A549 (cell line): ENCODE data around the gene GTPBP1. TPM values are rescaled to one million over a fixed set of nuclear protein-coding genes. Genes with fewer than 3 reads are reported as not detected.

ENCODE experiments used
- ATAC-seq, 2 experiments: fragments of 200-7000 bp in 1 of 2; fragments of >200 bp in 1 of 2; cut with Nextera tagmentation in 1 of 2; cut with Tn5 transposase in 1 of 2; 3 replicates each; pipeline versions ENCODE4 v1.8.0 to v1.9.1; 2018 to 2020; ENCODE audit warnings: mild to moderate bottlenecking in 1 of 2, moderate library complexity in 1 of 2
- CTCF ChIA-PET: fragments of 300-600 bp; sonication (Branson Sonifier 250); formaldehyde crosslinking; extraction: SDS; loops from one replicate; lab custom pipeline; 2021; ENCODE audit warnings: antibody characterized with exemption, inconsistent platforms; lab: Yijun Ruan, JAX
- POLR2A ChIA-PET: fragments of 350-600 bp; formaldehyde crosslinking; extraction: SDS; loops from one replicate; lab custom pipeline; 2021; ENCODE audit warnings: antibody characterized with exemption, inconsistent platforms; lab: Yijun Ruan, JAX
- DNase-seq, 2 experiments: peaks; one replicate each; pipeline versions ENCODE4 v3.0.0 to v3.0.0-alpha.2; 2011 to 2016; ENCODE audit warnings: low read depth in 1 of 2, low spot score in 1 of 2
- FAIRE-seq: peaks from 2 replicates; lab custom pipeline; 2011; peaks lifted over from hg19 to GRCh38; lab: Jason Lieb, UNC
- H3K27ac ChIP-seq, 2 experiments: fragments of >200 bp; sonication (Bioruptor Twin); formaldehyde crosslinking; 3 replicates each; pipeline ENCODE4 v1.5.1; 2016 to 2017
- H3K4me1 ChIP-seq: fragments of >200 bp; sonication (Bioruptor Twin); formaldehyde crosslinking; 3 replicates; pipeline ENCODE4 v1.6.1; 2016
- H3K4me2 ChIP-seq: fragments of >200 bp; sonication (Bioruptor Twin); formaldehyde crosslinking; 3 replicates; pipeline ENCODE4 v1.6.1; 2016
- H3K4me3 ChIP-seq: fragments of >200 bp; sonication (Bioruptor Twin); formaldehyde crosslinking; 3 replicates; pipeline ENCODE4 v1.5.1; 2016
- H3K9me3 ChIP-seq: fragments of >200 bp; sonication (Bioruptor Twin); formaldehyde crosslinking; 3 replicates; pipeline ENCODE4 v1.6.1; 2016
- BHLHE40 ChIP-seq: IDR thresholded peaks from 2 replicates; pipeline ENCODE4 v1.6.1; 2012; ENCODE audit warnings: low read depth, low read length, inconsistent platforms
- CBX2 ChIP-seq: fragments of 200-600 bp; sonication (generic); IDR thresholded peaks from 2 replicates; pipeline ENCODE4 v1.6.1; 2016; ENCODE audit warnings: low read depth, mild to moderate bottlenecking, borderline replicate concordance
- CBX8 ChIP-seq: fragments of 200-600 bp; sonication (generic); IDR thresholded peaks from 2 replicates; pipeline ENCODE4 v1.6.1; 2016
- CHD2 ChIP-seq: fragments of 150-350 bp; IDR thresholded peaks from 2 replicates; pipeline ENCODE4 v1.6.1; 2014; ENCODE audit warnings: low read length; ENCODE audit not compliant: partially characterized antibody
- EHF ChIP-seq: fragments of 250-450 bp; sonication (Bioruptor Pico); IDR thresholded peaks from 2 replicates; pipeline ENCODE4 v1.5.0; 2020; ENCODE audit warnings: mild to moderate bottlenecking
- ESRRA ChIP-seq: fragments of 150-350 bp; IDR thresholded peaks from 2 replicates; pipeline ENCODE4 v1.6.1; 2014; ENCODE audit warnings: mild to moderate bottlenecking, low read length, borderline replicate concordance
- FOSL2 ChIP-seq, 2 experiments: fragments of 450-650 bp in 1 of 2; fragments of >200 bp in 1 of 2; sonication (Bioruptor Twin) in 1 of 2; formaldehyde crosslinking; IDR thresholded peaks; 2 replicates each; pipeline versions ENCODE4 v1.5.0 to v1.6.1; 2016 to 2020; ENCODE audit warnings: mild to moderate bottlenecking in 1 of 2, moderate library complexity in 1 of 2
- FOXS1 ChIP-seq: fragments of 250-450 bp; sonication (Bioruptor Pico); IDR thresholded peaks from 2 replicates; pipeline ENCODE4 v1.5.0; 2020; ENCODE audit warnings: mild to moderate bottlenecking, moderate library complexity
- GATA3 ChIP-seq: IDR thresholded peaks from 2 replicates; pipeline ENCODE4 v1.6.1; 2012; ENCODE audit warnings: borderline replicate concordance
- HMGXB4 ChIP-seq: fragments of 250-450 bp; sonication (Bioruptor Pico); IDR thresholded peaks from 2 replicates; pipeline ENCODE4 v1.5.0; 2021; ENCODE audit warnings: mild to moderate bottlenecking, moderate library complexity, borderline replicate concordance
- HOXB13 ChIP-seq: fragments of 250-450 bp; sonication (Bioruptor Pico); IDR thresholded peaks from 2 replicates; pipeline ENCODE4 v1.5.0; 2020; ENCODE audit warnings: low read depth, mild to moderate bottlenecking, moderate library complexity
- JUN ChIP-seq, 2 experiments: fragments of >200 bp; sonication (Bioruptor Twin); formaldehyde crosslinking; IDR thresholded peaks; 2 replicates in 1 of 2; 3 replicates in 1 of 2; pipeline ENCODE4 v1.6.1; 2016 to 2017
- KDM1A ChIP-seq: fragments of 200-600 bp; sonication (generic); IDR thresholded peaks from 2 replicates; pipeline ENCODE4 v1.6.1; 2016; ENCODE audit warnings: low read depth, mild to moderate bottlenecking
- NFE2L2 ChIP-seq: fragments of 150-350 bp; conservative IDR thresholded peaks from 2 replicates; pipeline ENCODE4 v1.6.1; 2014; ENCODE audit warnings: low read length
- NPAS2 ChIP-seq: fragments of 250-450 bp; sonication (Bioruptor Pico); IDR thresholded peaks from 2 replicates; pipeline ENCODE4 v1.8.0; 2022; ENCODE audit warnings: mild to moderate bottlenecking, moderate library complexity, borderline replicate concordance
- POLR2A ChIP-seq: IDR thresholded peaks from 2 replicates; pipeline ENCODE4 v1.6.1; 2012; ENCODE audit warnings: mild to moderate bottlenecking, low read length
- POLR2AphosphoS2 ChIP-seq: conservative IDR thresholded peaks from 2 replicates; pipeline ENCODE4 v1.6.1; 2012; ENCODE audit warnings: low read length, improper control_type of control experiment, inconsistent platforms
- RARB ChIP-seq: fragments of 250-450 bp; sonication (Bioruptor Pico); IDR thresholded peaks from 2 replicates; pipeline ENCODE4 v1.8.0; 2021; ENCODE audit warnings: mild to moderate bottlenecking, moderate library complexity
- REST ChIP-seq: fragments of 200-600 bp; sonication (generic); IDR thresholded peaks from 2 replicates; pipeline ENCODE4 v1.6.1; 2016; ENCODE audit warnings: antibody characterized with exemption, mild to moderate bottlenecking, moderate library complexity
- RFX5 ChIP-seq: fragments of 450-650 bp; IDR thresholded peaks from 2 replicates; pipeline ENCODE4 v1.7.1; 2014; ENCODE audit warnings: antibody characterized with exemption, mild to moderate bottlenecking, moderate library complexity
- SMC3 ChIP-seq: fragments of >200 bp; sonication (Bioruptor Twin); formaldehyde crosslinking; IDR thresholded peaks from 3 replicates; pipeline ENCODE4 v1.6.1; 2018; ENCODE audit warnings: inconsistent platforms
- SREBF2 ChIP-seq: fragments of 450-650 bp; IDR thresholded peaks from 2 replicates; pipeline ENCODE4 v1.6.1; 2014; ENCODE audit warnings: mild to moderate bottlenecking, moderate library complexity
- TP53 ChIP-seq: fragments of 250-450 bp; sonication (Bioruptor Pico); IDR thresholded peaks from 2 replicates; pipeline ENCODE4 v1.5.0; 2021; ENCODE audit warnings: mild to moderate bottlenecking, moderate library complexity
- ZC3H11A ChIP-seq: fragments of 450-650 bp; IDR thresholded peaks from 2 replicates; pipeline ENCODE4 v1.6.1; 2014; ENCODE audit warnings: antibody characterized with exemption, mild to moderate bottlenecking
- whole genome bisulfite sequencing: methylation state at CpG from one replicate; pipeline ENCODE4 v1.1.6; 2017; ENCODE audit errors: missing lambda C conversion rate; 5-methylcytosine and 5-hydroxymethylcytosine counted together
- polyA plus RNA-seq, 4 experiments: library from polyadenylated mRNA; depleted of rRNA in 3 of 4; stranded (reverse); fragments of >200 nt; fragmentation: RNase III in 1 of 4; extraction: RNeasy Plus Mini Kit Qiagen cat#74134 plus additional on column Dnase treatment in 1 of 4; gene quantifications; 2 replicates in 3 of 4; 3 replicates in 1 of 4; pipeline ENCODE4 v1.2.3, GENCODE V29; 2011 to 2017
- TF ChIP-seq, protein P1 (sequence below): fragments of 450-650 bp; IDR thresholded peaks from 2 replicates; pipeline ENCODE4 v1.6.1; 2014; ENCODE audit warnings: antibody characterized with exemption
- TF ChIP-seq, protein P2 (sequence below): IDR thresholded peaks from 2 replicates; pipeline ENCODE4 v1.6.1; 2012
- TF ChIP-seq, protein P3 (sequence below): fragments of >200 bp; sonication (Bioruptor Twin); formaldehyde crosslinking; IDR thresholded peaks from 3 replicates; pipeline ENCODE4 v1.6.1; 2016

Gene GTPBP1
- polyA plus RNA-seq, 2 of the 4 experiments (the other 2 are of a cell fraction): 9.0 to 15.1 TPM

DNA sequence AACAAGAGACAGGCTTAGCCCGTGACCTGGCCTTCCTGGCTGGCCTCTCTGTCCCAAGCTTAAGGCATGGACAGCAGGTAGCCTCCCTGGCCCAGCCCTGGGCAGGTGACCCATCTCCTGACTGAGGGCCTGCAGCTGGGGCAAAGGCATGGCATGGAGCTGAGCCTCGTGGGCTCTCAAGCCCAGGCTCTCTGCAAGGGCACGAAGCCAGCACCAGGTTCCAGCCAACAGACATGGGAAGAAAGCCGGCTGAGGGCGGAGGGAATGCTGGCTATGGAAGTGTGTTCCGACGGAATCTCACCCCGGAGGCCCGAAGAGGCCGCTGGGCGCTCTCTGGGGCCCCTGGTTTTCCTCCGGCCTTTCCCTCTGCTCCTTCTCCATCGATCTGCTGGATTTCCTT is 75.3 kb downstream of the GTPBP1 start:
- DNase-seq (no peak), ATAC-seq (no peak), FAIRE-seq (no peak)
- ChIA-PET POLR2A (no interaction called here), CTCF (interaction anchor here (1.0 to 2.2 kb wide), 3 partner anchors 12 to 354 kb away, joined by 3 to 19 read pairs (median 8); no protein-coding TSS in a partner anchor)
- 89% methylated on average over 8 of the region's 13 CpGs for WGBS
- no peak overlapping the region for H3K27ac ChIP-seq
- no peaks in the 10 kb centered on the region for H3K4me1 ChIP-seq
- H3K4me2 ChIP-seq: no peak overlapping the region
- no peak overlapping the region for H3K4me3 ChIP-seq
- TF ChIP-seq POLR2AphosphoS2 (no peak), ESRRA (no peak), TP53 (CRISPR knock-in tag) (no peak), EHF (no peak), JUN (IDR thresholded peaks at IDR 0.05) (no peak), SREBF2 (no peak), RARB (CRISPR knock-in tag) (no peak), FOXS1 (CRISPR knock-in tag) (no peak), CBX2 (no peak), POLR2A (no peak), RFX5 (no peak), CBX8 (no peak), GATA3 (no peak), SMC3 (no peak), NPAS2 (CRISPR knock-in tag) (no peak), HOXB13 (CRISPR knock-in tag) (no peak)
- TF ChIP-seq, protein P1, sequence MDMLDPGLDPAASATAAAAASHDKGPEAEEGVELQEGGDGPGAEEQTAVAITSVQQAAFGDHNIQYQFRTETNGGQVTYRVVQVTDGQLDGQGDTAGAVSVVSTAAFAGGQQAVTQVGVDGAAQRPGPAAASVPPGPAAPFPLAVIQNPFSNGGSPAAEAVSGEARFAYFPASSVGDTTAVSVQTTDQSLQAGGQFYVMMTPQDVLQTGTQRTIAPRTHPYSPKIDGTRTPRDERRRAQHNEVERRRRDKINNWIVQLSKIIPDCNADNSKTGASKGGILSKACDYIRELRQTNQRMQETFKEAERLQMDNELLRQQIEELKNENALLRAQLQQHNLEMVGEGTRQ: no peak
- TF ChIP-seq, protein P2, sequence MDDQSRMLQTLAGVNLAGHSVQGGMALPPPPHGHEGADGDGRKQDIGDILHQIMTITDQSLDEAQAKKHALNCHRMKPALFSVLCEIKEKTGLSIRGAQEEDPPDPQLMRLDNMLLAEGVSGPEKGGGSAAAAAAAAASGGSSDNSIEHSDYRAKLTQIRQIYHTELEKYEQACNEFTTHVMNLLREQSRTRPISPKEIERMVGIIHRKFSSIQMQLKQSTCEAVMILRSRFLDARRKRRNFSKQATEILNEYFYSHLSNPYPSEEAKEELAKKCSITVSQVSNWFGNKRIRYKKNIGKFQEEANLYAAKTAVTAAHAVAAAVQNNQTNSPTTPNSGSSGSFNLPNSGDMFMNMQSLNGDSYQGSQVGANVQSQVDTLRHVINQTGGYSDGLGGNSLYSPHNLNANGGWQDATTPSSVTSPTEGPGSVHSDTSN: no peak
- no peaks in the 10 kb centered on the region for H3K9me3 ChIP-seq

GRCh38 chr22:38782402-38783094 is 76.8 kb downstream of the GTPBP1 start:
- ChIA-PET CTCF (interaction anchor here (0.6 to 6.0 kb wide), 8 partner anchors 11 to 353 kb away, joined by 3 to 45 read pairs (median 6); partner anchors contain the start of gene SUN2), POLR2A (no interaction called here)
- 75% methylated on average over 13 of the region's 13 CpGs for WGBS
- TF ChIP-seq, protein P1: no peak
- TF ChIP-seq, protein P2: no peak
- TF ChIP-seq ZC3H11A (no peak), KDM1A (no peak), REST (no peak), HMGXB4 (CRISPR knock-in tag) (no peak), BHLHE40 (no peak), FOSL2 (IDR thresholded peaks at IDR 0.05) (no peak), FOSL2 (CRISPR knock-in tag; IDR thresholded peaks at IDR 0.05) (no peak), CHD2 (no peak), NFE2L2 (no peak)
- TF ChIP-seq, protein P3, sequence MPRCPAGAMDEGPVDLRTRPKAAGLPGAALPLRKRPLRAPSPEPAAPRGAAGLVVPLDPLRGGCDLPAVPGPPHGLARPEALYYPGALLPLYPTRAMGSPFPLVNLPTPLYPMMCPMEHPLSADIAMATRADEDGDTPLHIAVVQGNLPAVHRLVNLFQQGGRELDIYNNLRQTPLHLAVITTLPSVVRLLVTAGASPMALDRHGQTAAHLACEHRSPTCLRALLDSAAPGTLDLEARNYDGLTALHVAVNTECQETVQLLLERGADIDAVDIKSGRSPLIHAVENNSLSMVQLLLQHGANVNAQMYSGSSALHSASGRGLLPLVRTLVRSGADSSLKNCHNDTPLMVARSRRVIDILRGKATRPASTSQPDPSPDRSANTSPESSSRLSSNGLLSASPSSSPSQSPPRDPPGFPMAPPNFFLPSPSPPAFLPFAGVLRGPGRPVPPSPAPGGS: no peak
- no peaks in the 10 kb centered on the region for H3K9me3 ChIP-seq
- FAIRE-seq (no peak), DNase-seq (no peak), ATAC-seq (no peak)
- no peak overlapping the region for H3K4me2 ChIP-seq
- H3K27ac ChIP-seq: no peak overlapping the region
- no peaks in the 10 kb centered on the region for H3K4me1 ChIP-seq
- no peak overlapping the region for H3K4me3 ChIP-seq
